Keratinocyte (primary cell): ENCODE measurements around the gene TRAF1. TPM values are rescaled to one million over a fixed set of nuclear protein-coding genes. Genes with fewer than 3 reads are reported as not detected.

Experiments
- DNase-seq: peaks from one replicate; pipeline ENCODE4 v3.0.0-alpha.2; 2011; ENCODE audit warnings: low read depth, missing footprints, low spot score
- FAIRE-seq: peaks from 2 replicates; lab custom pipeline; 2011; peaks lifted over from hg19 to GRCh38; lab: Jason Lieb, UNC
- H2AFZ ChIP-seq: 2 replicates; pipeline ENCODE4 v1.6.0; 2012; ENCODE audit warnings: low read length, control low read depth, inconsistent platforms; ENCODE audit not compliant: control insufficient read depth
- H3K27ac ChIP-seq: 2 replicates; pipeline ENCODE4 v1.5.1; 2011; ENCODE audit warnings: low read length; ENCODE audit not compliant: control insufficient read depth, insufficient read depth
- H3K27me3 ChIP-seq: 3 replicates; pipeline ENCODE4 v1.6.0; 2011; ENCODE audit warnings: low read length; ENCODE audit not compliant: control insufficient read depth, insufficient read depth; ENCODE audit errors: extremely low read depth
- H3K36me3 ChIP-seq, 2 experiments: 2 replicates in 1 of 2; 3 replicates in 1 of 2; pipeline ENCODE4 v1.5.1; 2011; ENCODE audit warnings: low read length in 2 of 2, mild to moderate bottlenecking in 1 of 2; ENCODE audit not compliant: control insufficient read depth in 2 of 2, insufficient read depth in 2 of 2; ENCODE audit errors: extremely low read depth in 1 of 2
- H3K4me1 ChIP-seq: 3 replicates; pipeline ENCODE4 v1.5.1; 2011; ENCODE audit warnings: low read length; ENCODE audit not compliant: control insufficient read depth, insufficient read depth; ENCODE audit errors: extremely low read depth
- H3K4me2 ChIP-seq: 3 replicates; pipeline ENCODE4 v1.6.0; 2011; ENCODE audit warnings: low read depth, low read length; ENCODE audit not compliant: control insufficient read depth, insufficient read depth; ENCODE audit errors: extremely low read depth
- H3K4me3 ChIP-seq, 3 experiments: fragments of 200-600 bp in 1 of 3; sonication (generic) in 1 of 3; 2 replicates in 2 of 3; 3 replicates in 1 of 3; pipeline ENCODE4 v1.5.1; 2011 to 2016; ENCODE audit warnings: low read length in 3 of 3, mild to moderate bottlenecking in 3 of 3, control low read depth in 2 of 3, inconsistent platforms in 1 of 3, low read depth in 1 of 3, mixed read lengths in 1 of 3, mixed run types in 1 of 3, moderate library complexity in 1 of 3; ENCODE audit not compliant: control insufficient read depth in 2 of 3, insufficient read depth in 2 of 3; ENCODE audit errors: extremely low read depth in 1 of 3
- H3K79me2 ChIP-seq: 2 replicates; pipeline ENCODE4 v1.6.0; 2012; ENCODE audit warnings: low read length; ENCODE audit not compliant: control insufficient read depth, insufficient read depth
- H3K9ac ChIP-seq: 3 replicates; pipeline ENCODE4 v1.6.0; 2011; ENCODE audit warnings: low read length; ENCODE audit not compliant: control insufficient read depth, insufficient read depth; ENCODE audit errors: extremely low read depth
- H3K9me1 ChIP-seq: 3 replicates; pipeline ENCODE4 v1.6.0; 2011; ENCODE audit warnings: low read length; ENCODE audit not compliant: control insufficient read depth, insufficient read depth; ENCODE audit errors: extremely low read depth
- H3K9me3 ChIP-seq: 2 replicates; pipeline ENCODE4 v1.5.1; 2012; ENCODE audit warnings: low read depth, low read length; ENCODE audit not compliant: control insufficient read depth
- H4K20me1 ChIP-seq: 3 replicates; pipeline ENCODE4 v1.6.0; 2011; ENCODE audit warnings: low read length; ENCODE audit not compliant: control insufficient read depth, insufficient read depth; ENCODE audit errors: extremely low read depth
- EZH2 ChIP-seq: IDR thresholded peaks from one replicate; pipeline ENCODE4 v1.6.1; 2012; ENCODE audit warnings: inconsistent platforms, mild to moderate bottlenecking, low read length, moderate library complexity
- dilution Hi-C: fragments of 300-500 bp; cut with MboI; formaldehyde crosslinking; loops from one replicate; pipeline ENCODE4 v1.7.0; 2020; ENCODE audit warnings: low sequenced_read_pairs; ENCODE audit not compliant: extremely low pct_ligation_motif_present
- polyA plus RNA-seq, 5 experiments: library from polyadenylated mRNA; depleted of rRNA in 3 of 5; stranded (reverse) in 3 of 5; stranded (forward) in 1 of 5; unstranded in 1 of 5; fragments of >200 nt; gene quantifications; 1 replicate in 1 of 5; 2 replicates in 3 of 5; 3 replicates in 1 of 5; pipeline versions ENCODE4 v1.2.1 to v1.2.3, GENCODE V29; 2011 to 2012; ENCODE audit warnings: missing spikeins in 2 of 5, low read depth in 1 of 5, low replicate concordance in 1 of 5
- TF ChIP-seq, protein P1 (sequence below), 3 experiments: IDR thresholded peaks in 1 of 3; conservative IDR thresholded peaks in 1 of 3; optimal IDR thresholded peaks in 1 of 3; 2 replicates in 2 of 3; 3 replicates in 1 of 3; pipeline versions ENCODE3 to v1.5.1; 2011; ENCODE audit warnings: low read length in 3 of 3, mild to moderate bottlenecking in 3 of 3, moderate library complexity in 2 of 3, control low read depth in 1 of 3, inconsistent platforms in 1 of 3; ENCODE audit not compliant: insufficient read depth in 2 of 3; ENCODE audit errors: extremely low read depth in 1 of 3

Gene TRAF1
- polyA plus RNA-seq, 1 donor (not counting 4 experiments of a cell fraction or from before 2014, with no cell fraction given) = 1.2 TPM

- Histone ChIP-seq H3K4me2 (no peak overlapping the region), H3K27ac (no peak overlapping the region), H3K9me3 (no peaks in the 10 kb centered on the region), H3K4me3 (no peak overlapping the region), H3K79me2 (no peaks in the 10 kb centered on the region), H3K4me1 (peaks cover 3% of the 10 kb centered on the region), H3K27me3 (no peaks in the 10 kb centered on the region), H3K9ac (no peak overlapping the region), H3K9me1 (no peaks in the 10 kb centered on the region), H4K20me1 (no peaks in the 10 kb centered on the region), H2AFZ (no peak overlapping the region), H3K36me3 (no peaks in the 10 kb centered on the region)
- DNase-seq (no peak), FAIRE-seq (no peak)
- dilution Hi-C loops = no loop called here
- TF ChIP-seq EZH2 = no peak
- TF ChIP-seq, protein P1, sequence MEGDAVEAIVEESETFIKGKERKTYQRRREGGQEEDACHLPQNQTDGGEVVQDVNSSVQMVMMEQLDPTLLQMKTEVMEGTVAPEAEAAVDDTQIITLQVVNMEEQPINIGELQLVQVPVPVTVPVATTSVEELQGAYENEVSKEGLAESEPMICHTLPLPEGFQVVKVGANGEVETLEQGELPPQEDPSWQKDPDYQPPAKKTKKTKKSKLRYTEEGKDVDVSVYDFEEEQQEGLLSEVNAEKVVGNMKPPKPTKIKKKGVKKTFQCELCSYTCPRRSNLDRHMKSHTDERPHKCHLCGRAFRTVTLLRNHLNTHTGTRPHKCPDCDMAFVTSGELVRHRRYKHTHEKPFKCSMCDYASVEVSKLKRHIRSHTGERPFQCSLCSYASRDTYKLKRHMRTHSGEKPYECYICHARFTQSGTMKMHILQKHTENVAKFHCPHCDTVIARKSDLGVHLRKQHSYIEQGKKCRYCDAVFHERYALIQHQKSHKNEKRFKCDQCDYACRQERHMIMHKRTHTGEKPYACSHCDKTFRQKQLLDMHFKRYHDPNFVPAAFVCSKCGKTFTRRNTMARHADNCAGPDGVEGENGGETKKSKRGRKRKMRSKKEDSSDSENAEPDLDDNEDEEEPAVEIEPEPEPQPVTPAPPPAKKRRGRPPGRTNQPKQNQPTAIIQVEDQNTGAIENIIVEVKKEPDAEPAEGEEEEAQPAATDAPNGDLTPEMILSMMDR (optimal IDR thresholded peaks at IDR 0.05 in 1 of 3, IDR thresholded peaks at IDR 0.05 in 1 of 3, conservative IDR thresholded peaks at IDR 0.05 in 1 of 3; ENCODE audit: extremely low read depth in 1 of 3, insufficient read depth in 2 of 3, low read length in 3 of 3) = no peak
These were observed 4.0 kb downstream of the TRAF1 start for GRCh38 chr9:120922404-120923195.

- Histone ChIP-seq H3K9ac (no peak overlapping the region), H3K27me3 (no peaks in the 10 kb centered on the region), H3K27ac (no peak overlapping the region), H2AFZ (no peak overlapping the region), H3K79me2 (no peaks in the 10 kb centered on the region), H3K9me3 (no peaks in the 10 kb centered on the region), H3K9me1 (no peaks in the 10 kb centered on the region), H3K4me3 (no peak overlapping the region), H3K4me2 (no peak overlapping the region), H3K4me1 (peaks cover 3% of the 10 kb centered on the region), H3K36me3 (no peaks in the 10 kb centered on the region), H4K20me1 (no peaks in the 10 kb centered on the region)
- dilution Hi-C loops = no loop called here
- TF ChIP-seq EZH2 = no peak
- TF ChIP-seq, protein P1 (optimal IDR thresholded peaks at IDR 0.05 in 1 of 3, IDR thresholded peaks at IDR 0.05 in 1 of 3, conservative IDR thresholded peaks at IDR 0.05 in 1 of 3; ENCODE audit: extremely low read depth in 1 of 3, insufficient read depth in 2 of 3, low read length in 3 of 3) = no peak
- DNase-seq (no peak), FAIRE-seq (no peak)
These were observed 4.9 kb downstream of the TRAF1 start for GRCh38 chr9:120921661-120922181.
